H9 (cell line): ENCODE results near the gene DACT3. TPM values are rescaled to one million over a fixed set of nuclear protein-coding genes. Genes with fewer than 3 reads are reported as not detected.
A peak's percentile ranks its signal among the peaks of the same experiment; 100 is the strongest.

Experiments used
- DNase-seq: peaks from one replicate; pipeline ENCODE4 v3.0.0-alpha.2; 2017
- H2AFZ ChIP-seq: one replicate; pipeline ENCODE4 v1.6.1; 2013; ENCODE audit warnings: mild to moderate bottlenecking, low read length, control low read depth, moderate library complexity
- H2AK5ac ChIP-seq: 2 replicates; pipeline ENCODE4 v1.6.1; 2013; ENCODE audit warnings: low read length, control low read depth, mixed read lengths; ENCODE audit not compliant: insufficient read length
- H2BK120ac ChIP-seq: one replicate; pipeline ENCODE4 v1.6.1; 2013; ENCODE audit warnings: low read depth, mild to moderate bottlenecking, low read length, control low read depth, inconsistent platforms; ENCODE audit not compliant: poor library complexity, severe bottlenecking
- H2BK12ac ChIP-seq: 2 replicates; pipeline ENCODE4 v1.6.1; 2013; ENCODE audit warnings: low read length, control low read depth, mixed read lengths, low read depth; ENCODE audit not compliant: insufficient read length
- H2BK15ac ChIP-seq: 2 replicates; pipeline ENCODE4 v1.6.1; 2013; ENCODE audit warnings: low read depth, low read length, control low read depth
- H2BK20ac ChIP-seq: one replicate; pipeline ENCODE4 v1.6.1; 2013; ENCODE audit warnings: low read depth, mild to moderate bottlenecking, low read length, control low read depth, inconsistent platforms; ENCODE audit not compliant: poor library complexity, severe bottlenecking
- H2BK5ac ChIP-seq: 2 replicates; pipeline ENCODE4 v1.6.1; 2013; ENCODE audit warnings: low read length, control low read depth, mixed read lengths; ENCODE audit not compliant: insufficient read length
- H3K14ac ChIP-seq: 2 replicates; pipeline ENCODE4 v1.6.1; 2013; ENCODE audit warnings: low read length, control low read depth; ENCODE audit not compliant: insufficient read depth
- H3K18ac ChIP-seq: 2 replicates; pipeline ENCODE4 v1.6.1; 2013; ENCODE audit warnings: low read depth, mild to moderate bottlenecking, mixed read lengths, low read length, control low read depth; ENCODE audit not compliant: insufficient read length
- H3K23ac ChIP-seq: 2 replicates; pipeline ENCODE4 v1.6.1; 2013; ENCODE audit warnings: low read length, control low read depth, mixed read lengths, low read depth; ENCODE audit not compliant: insufficient read length
- H3K23me2 ChIP-seq: 2 replicates; pipeline ENCODE4 v1.6.1; 2013; ENCODE audit warnings: low read depth, mild to moderate bottlenecking, mixed read lengths, low read length, control low read depth; ENCODE audit not compliant: insufficient read length, poor library complexity, severe bottlenecking
- H3K27ac ChIP-seq: 2 replicates; pipeline ENCODE4 v1.5.1; 2013; ENCODE audit warnings: low read length, control low read depth, mixed read lengths, low read depth; ENCODE audit not compliant: insufficient read length
- H3K27me3 ChIP-seq: 2 replicates; pipeline ENCODE4 v1.6.1; 2013; ENCODE audit warnings: low read length, control low read depth, inconsistent platforms; ENCODE audit not compliant: insufficient read depth
- H3K4ac ChIP-seq: 2 replicates; pipeline ENCODE4 v1.6.1; 2013; ENCODE audit warnings: low read depth, mild to moderate bottlenecking, control low read depth, inconsistent platforms, low read length, moderate library complexity
- H3K4me1 ChIP-seq: 2 replicates; pipeline ENCODE4 v1.6.1; 2013; ENCODE audit warnings: low read length, control low read depth, inconsistent platforms; ENCODE audit not compliant: insufficient read depth
- H3K4me2 ChIP-seq: 2 replicates; pipeline ENCODE4 v1.6.1; 2013; ENCODE audit warnings: low read length, control low read depth, mixed read lengths; ENCODE audit not compliant: insufficient read length, insufficient read depth
- H3K56ac ChIP-seq: 2 replicates; pipeline ENCODE4 v1.6.1; 2013; ENCODE audit warnings: low read depth, mild to moderate bottlenecking, mixed read lengths, low read length, control low read depth; ENCODE audit not compliant: insufficient read length
- H3K79me1 ChIP-seq: 2 replicates; pipeline ENCODE4 v1.6.1; 2013; ENCODE audit warnings: low read depth, mild to moderate bottlenecking, moderate library complexity, low read length, control low read depth, inconsistent platforms; ENCODE audit not compliant: insufficient read depth, poor library complexity, severe bottlenecking
- H3K79me2 ChIP-seq: 2 replicates; pipeline ENCODE4 v1.6.1; 2013; ENCODE audit warnings: low read length, control low read depth, inconsistent platforms; ENCODE audit not compliant: insufficient read depth
- H3K9ac ChIP-seq: 2 replicates; pipeline ENCODE4 v1.6.1; 2013; ENCODE audit warnings: low read length, control low read depth, mixed read lengths; ENCODE audit not compliant: insufficient read length; ENCODE audit errors: extremely low read depth
- H3K9me3 ChIP-seq: one replicate; pipeline ENCODE4 v1.6.1; 2013; ENCODE audit warnings: low read depth, low read length, inconsistent platforms; ENCODE audit not compliant: control insufficient read depth
- H3T11ph ChIP-seq: one replicate; pipeline ENCODE4 v1.6.1; 2013; ENCODE audit warnings: mild to moderate bottlenecking, low read length, control low read depth, inconsistent platforms
- H4K20me1 ChIP-seq: one replicate; pipeline ENCODE4 v1.6.1; 2013; ENCODE audit not compliant: control insufficient read depth, insufficient read length, insufficient read depth
- H4K5ac ChIP-seq: 2 replicates; pipeline ENCODE4 v1.6.1; 2013; ENCODE audit warnings: low read depth, mild to moderate bottlenecking, mixed read lengths, low read length, control low read depth; ENCODE audit not compliant: insufficient read length
- H4K8ac ChIP-seq: replicated peaks from 2 replicates; pipeline ENCODE4 v1.6.1; 2013; ENCODE audit warnings: low read length, control low read depth, mixed read lengths, low read depth; ENCODE audit not compliant: insufficient read length
- H4K91ac ChIP-seq: 2 replicates; pipeline ENCODE4 v1.6.1; 2013; ENCODE audit warnings: low read depth, mild to moderate bottlenecking, moderate library complexity, mixed read lengths, low read length, control low read depth; ENCODE audit not compliant: insufficient read length
- H3K27ac Mint-ChIP-seq, 3 experiments: 2 replicates in 2 of 3; 3 replicates in 1 of 3; pipeline ENCODE4 v1.8.0; 2020 to 2021; ENCODE audit warnings: mixed read lengths in 3 of 3, mild to moderate bottlenecking in 1 of 3, moderate library complexity in 1 of 3
- H3K27me3 Mint-ChIP-seq: 2 replicates; pipeline ENCODE4 v1.8.0; 2021; ENCODE audit warnings: low read depth, mild to moderate bottlenecking, moderate library complexity, mixed read lengths
- H3K36me3 Mint-ChIP-seq, 3 experiments: 2 replicates in 2 of 3; 3 replicates in 1 of 3; pipeline ENCODE4 v1.8.0; 2020 to 2021; ENCODE audit warnings: low read depth in 3 of 3, mixed read lengths in 3 of 3; ENCODE audit not compliant: insufficient read depth in 1 of 3
- H3K4me1 Mint-ChIP-seq, 2 experiments: 2 replicates each; pipeline ENCODE4 v1.8.0; 2020; ENCODE audit warnings: mixed read lengths in 2 of 2
- H3K4me3 Mint-ChIP-seq, 2 experiments: 2 replicates in 1 of 2; 3 replicates in 1 of 2; pipeline ENCODE4 v1.8.0; 2020 to 2021; ENCODE audit warnings: mild to moderate bottlenecking in 2 of 2, mixed read lengths in 2 of 2, moderate library complexity in 1 of 2
- H3K9me3 Mint-ChIP-seq, 2 experiments: 2 replicates in 1 of 2; 3 replicates in 1 of 2; pipeline ENCODE4 v1.8.0; 2020; ENCODE audit warnings: mild to moderate bottlenecking in 2 of 2, mixed read lengths in 2 of 2, moderate library complexity in 1 of 2
- CTCF ChIP-seq: fragments of 200-600 bp; sonication (generic); conservative IDR thresholded peaks from 3 replicates; pipeline ENCODE4 v1.8.0; 2021; ENCODE audit warnings: antibody characterized with exemption, mild to moderate bottlenecking
- WGBS: extraction: QIAGEN DNeasy Blood & Tissue Kit; methylation state at CpG from one replicate; pipeline ENCODE4 v1.1.7; 2013; ENCODE audit warnings: missing lambda C conversion rate, low lambda C conversion rate, mixed read lengths; ENCODE audit not compliant: insufficient read length; ENCODE audit errors: extremely low coverage; 5-methylcytosine and 5-hydroxymethylcytosine counted together
- total RNA-seq: library from RNA; stranded (reverse); gene quantifications from 2 replicates; pipeline ENCODE4 v1.2.1, GENCODE V29; 2021

Gene DACT3
- total RNA-seq, 1 experiment from 2014 or later: 0.87 TPM

- no peak overlapping the region for H3K4me2 ChIP-seq
- H2BK15ac ChIP-seq: no peak overlapping the region
- H2BK120ac ChIP-seq: no peak overlapping the region
- H3K27me3 ChIP-seq: no peaks in the 10 kb centered on the region
- no peak overlapping the region for H3K23ac ChIP-seq
- H3K9me3 Mint-ChIP-seq: no peaks in the 10 kb centered on the region
- H3K4ac ChIP-seq: no peak overlapping the region
- H2AFZ ChIP-seq: no peak overlapping the region
- no peak overlapping the region for H2BK20ac ChIP-seq
- H4K20me1 ChIP-seq: no peaks in the 10 kb centered on the region
- H3K27me3 Mint-ChIP-seq: no peaks in the 10 kb centered on the region; the same call in 1 of the 2 replicates
- no peak overlapping the region for H2BK12ac ChIP-seq
- DNase-seq: peak; percentile 91
- no peaks in the 10 kb centered on the region for H3K9me3 ChIP-seq
- H3K4me1 Mint-ChIP-seq: peaks cover 3 to 10% of the 10 kb centered on the region in 2 experiments; a peak in 3 of 4 replicates
- H4K91ac ChIP-seq: no peak overlapping the region
- no peak overlapping the region for H3K18ac ChIP-seq
- H3K4me1 ChIP-seq: no peaks in the 10 kb centered on the region; the same call in 1 of the 2 replicates
- no peak overlapping the region for H4K8ac ChIP-seq
- no CpG with 5 or more reads among the region's 26 CpGs for WGBS
- peaks cover 38 to 80% (median 63%) of the 10 kb centered on the region in 3 experiments; a peak in 6 of 7 replicates for H3K36me3 Mint-ChIP-seq
- H2AK5ac ChIP-seq: no peak overlapping the region
- H3K14ac ChIP-seq: no peak overlapping the region
- no peaks in the 10 kb centered on the region for H3K23me2 ChIP-seq
- H3K9ac ChIP-seq: no peak overlapping the region
- no peaks in the 10 kb centered on the region for H3K79me1 ChIP-seq
- no peak overlapping the region for H3K27ac ChIP-seq
- H3K79me2 ChIP-seq: no peaks in the 10 kb centered on the region
- peak overlapping the region in 2 of 3 experiments; percentile 51 to 57; a peak in 3 of 7 replicates for H3K27ac Mint-ChIP-seq
- no peak overlapping the region for H2BK5ac ChIP-seq
- H3T11ph ChIP-seq: no peak overlapping the region
- H4K5ac ChIP-seq: no peak overlapping the region
- H3K4me3 Mint-ChIP-seq: no peak overlapping the region
- no peak overlapping the region for H3K56ac ChIP-seq
- no peak for TF ChIP-seq CTCF
Observed at GRCh38 chr19:46678110-46678732, 17.2 kb upstream of the DACT3 start.
